Neuron (in vitro differentiated cells): ENCODE measurements around the gene KIR2DL3.
"Not testable (repeated sequence)": the region's sequence is repeated elsewhere in the genome, so short reads cannot be mapped to it uniquely, and the experiment has no call there.

Source experiments
- H2AFZ ChIP-seq: one replicate; pipeline ENCODE4 v1.6.1; 2013; ENCODE audit warnings: low read depth, mild to moderate bottlenecking, inconsistent platforms, low read length, moderate library complexity
- H3K27me3 ChIP-seq: one replicate; pipeline ENCODE4 v1.6.1; 2013; ENCODE audit warnings: low read length; ENCODE audit not compliant: insufficient read depth
- H3K36me3 ChIP-seq: one replicate; pipeline ENCODE4 v1.6.1; 2013; ENCODE audit warnings: low read length; ENCODE audit not compliant: insufficient read depth
- H3K4me1 ChIP-seq: one replicate; pipeline ENCODE4 v1.6.1; 2013; ENCODE audit warnings: low read length; ENCODE audit not compliant: insufficient read depth
- H3K4me3 ChIP-seq: 2 replicates; pipeline ENCODE4 v1.5.1; 2013; ENCODE audit warnings: mild to moderate bottlenecking, low read length, moderate library complexity
- H3K9me3 ChIP-seq: one replicate; pipeline ENCODE4 v1.6.1; 2013; ENCODE audit warnings: low read length

The KIR2DL3 gene

GRCh38 chr19:54738306-54738705 lies at the start of gene KIR2DL3:
Gene KIR2DL3, plus strand, starts transcription at chr19:54738513. Its CDS starts 33 bp downstream, at chr19:54738546.
- not testable (repeated sequence) for H3K4me3 ChIP-seq, H2AFZ ChIP-seq, H3K9me3 ChIP-seq, H3K27me3 ChIP-seq, H3K36me3 ChIP-seq, H3K4me1 ChIP-seq

DNA sequence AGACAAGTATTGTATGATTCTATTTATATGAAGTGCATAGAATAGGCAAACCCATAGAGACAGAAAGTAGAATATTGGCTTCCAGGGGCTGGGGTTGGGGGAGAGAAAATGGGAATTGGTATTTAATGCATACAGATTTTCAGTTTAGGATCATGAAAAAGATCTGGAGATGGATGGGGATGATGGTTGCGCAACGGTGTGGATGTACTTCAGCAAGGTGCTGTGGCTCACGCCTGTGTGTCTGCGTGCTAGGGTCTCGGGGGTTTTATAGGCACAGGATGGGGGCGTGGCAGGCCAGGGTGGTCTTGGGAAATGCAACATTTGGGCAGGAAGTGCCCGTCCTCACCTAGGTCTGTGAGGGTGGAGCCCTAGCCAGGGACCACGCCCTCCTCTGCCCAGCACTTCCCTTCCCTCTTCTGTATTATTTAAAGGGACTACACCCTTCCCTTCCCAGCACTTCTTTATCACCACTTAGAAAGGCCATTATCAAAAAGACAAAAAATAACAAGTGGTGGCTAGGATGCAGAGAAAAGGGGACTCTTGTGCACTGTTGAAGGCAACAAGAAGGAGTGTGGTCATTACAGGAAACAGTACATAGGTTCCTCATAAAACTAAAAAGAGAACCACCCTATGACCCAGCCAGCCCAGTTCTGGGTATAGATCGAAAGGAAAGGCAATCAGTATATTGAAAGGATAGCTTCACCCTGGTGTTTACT lies 46.6 kb upstream of the KIR2DL3 start:
- no peak overlapping the region for H3K4me3 ChIP-seq
- H2AFZ ChIP-seq: no peak overlapping the region
- H3K9me3 ChIP-seq: no peaks in the 10 kb centered on the region
- no peaks in the 10 kb centered on the region for H3K27me3 ChIP-seq
- no peaks in the 10 kb centered on the region for H3K36me3 ChIP-seq
- H3K4me1 ChIP-seq: no peaks in the 10 kb centered on the region

GRCh38 chr19:54692298-54692615 lies 46.1 kb upstream of the KIR2DL3 start:
- no peaks in the 10 kb centered on the region for H3K9me3 ChIP-seq
- H3K4me1 ChIP-seq: no peaks in the 10 kb centered on the region
- H3K27me3 ChIP-seq: no peaks in the 10 kb centered on the region
- H3K36me3 ChIP-seq: no peaks in the 10 kb centered on the region
- no peak overlapping the region for H2AFZ ChIP-seq
- no peak overlapping the region for H3K4me3 ChIP-seq

DNA sequence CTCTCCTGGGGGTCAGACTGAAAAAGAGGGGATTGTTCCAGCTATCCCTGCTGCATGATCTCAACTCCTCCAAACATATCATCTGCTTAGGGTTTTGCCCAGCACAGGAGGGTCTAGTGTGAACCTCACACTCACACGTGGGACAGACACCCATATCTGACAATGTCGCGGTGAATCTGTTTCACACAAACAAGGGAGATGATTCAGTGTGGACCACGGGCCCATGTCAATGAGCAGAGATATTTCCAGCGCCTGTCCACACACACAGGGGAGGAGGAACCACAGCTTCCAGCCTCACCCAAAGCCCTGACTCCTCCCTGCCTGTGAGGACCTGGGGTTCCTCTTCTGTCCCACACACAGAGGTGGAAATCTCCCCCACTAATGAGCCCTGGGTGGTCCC lies 43.7 kb upstream of the KIR2DL3 start:
- H3K36me3 ChIP-seq: no peaks in the 10 kb centered on the region

GRCh38 chr19:54696117-54696548 lies 42.2 kb upstream of the KIR2DL3 start:
- no peak overlapping the region for H2AFZ ChIP-seq
- no peaks in the 10 kb centered on the region for H3K36me3 ChIP-seq
- H3K27me3 ChIP-seq: peaks cover 4% of the 10 kb centered on the region
- H3K4me1 ChIP-seq: no peaks in the 10 kb centered on the region
- no peak overlapping the region for H3K4me3 ChIP-seq
- H3K9me3 ChIP-seq: no peaks in the 10 kb centered on the region

More for the DNA sequence above, 43.7 kb upstream of the KIR2DL3 start:
- no peaks in the 10 kb centered on the region for H3K9me3 ChIP-seq
- peaks cover 4% of the 10 kb centered on the region for H3K27me3 ChIP-seq
- H2AFZ ChIP-seq: no peak overlapping the region
- H3K4me1 ChIP-seq: no peaks in the 10 kb centered on the region
- H3K4me3 ChIP-seq: no peak overlapping the region

- no peaks in the 10 kb centered on the region for H3K9me3 ChIP-seq
Measured at GRCh38 chr19:54696766-54697165, 41.5 kb upstream of the KIR2DL3 start.

DNA sequence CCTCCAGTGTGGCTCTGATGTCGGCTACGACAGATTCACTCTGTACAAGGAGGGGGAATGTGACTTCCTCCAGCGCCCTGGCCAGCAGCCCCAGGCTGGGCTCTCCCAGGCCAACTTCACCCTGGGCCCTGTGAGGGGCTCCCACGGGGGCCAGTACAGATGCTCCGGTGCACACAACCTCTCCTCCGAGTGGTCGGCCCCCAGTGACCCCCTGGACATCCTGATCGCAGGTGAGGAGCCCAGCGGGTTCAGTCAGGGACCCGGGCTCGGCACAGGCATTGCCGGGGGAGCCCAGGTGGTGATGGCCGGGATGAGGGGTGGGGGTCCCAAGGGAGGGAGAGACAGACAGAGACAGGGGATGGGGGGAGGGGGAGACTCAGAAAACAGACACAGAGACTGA lies 40.6 kb upstream of the KIR2DL3 start:
- not testable (repeated sequence) for H3K4me1 ChIP-seq, H2AFZ ChIP-seq, H3K36me3 ChIP-seq, H3K9me3 ChIP-seq, H3K4me3 ChIP-seq, H3K27me3 ChIP-seq

More at GRCh38 chr19:54696766-54697165, 41.5 kb upstream of the KIR2DL3 start:
- no peak overlapping the region for H2AFZ ChIP-seq
- no peaks in the 10 kb centered on the region for H3K4me1 ChIP-seq
- H3K36me3 ChIP-seq: no peaks in the 10 kb centered on the region
- peaks cover 4% of the 10 kb centered on the region for H3K27me3 ChIP-seq
- H3K4me3 ChIP-seq: no peak overlapping the region

DNA sequence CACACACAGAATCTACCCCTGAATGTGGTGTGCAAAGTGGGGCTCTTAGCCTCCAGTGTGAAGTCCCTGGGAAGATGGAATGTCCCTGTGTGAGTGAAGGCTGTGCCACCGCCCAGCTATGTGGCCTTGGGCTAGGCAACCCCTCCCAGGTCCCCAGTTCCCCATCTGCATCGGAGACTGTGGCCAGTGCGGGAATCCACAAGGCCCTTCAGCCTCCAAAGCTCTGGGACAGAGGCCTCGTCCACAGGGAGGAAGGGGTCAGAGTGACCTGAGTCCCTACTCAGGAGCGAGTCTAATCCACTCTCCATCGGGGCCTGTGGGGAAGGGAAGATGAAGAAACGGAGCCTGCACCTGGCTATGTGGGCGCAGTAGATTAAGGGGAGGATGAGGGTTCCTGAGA lies 33.4 kb upstream of the KIR2DL3 start:
- no peaks in the 10 kb centered on the region for H3K27me3 ChIP-seq

DNA sequence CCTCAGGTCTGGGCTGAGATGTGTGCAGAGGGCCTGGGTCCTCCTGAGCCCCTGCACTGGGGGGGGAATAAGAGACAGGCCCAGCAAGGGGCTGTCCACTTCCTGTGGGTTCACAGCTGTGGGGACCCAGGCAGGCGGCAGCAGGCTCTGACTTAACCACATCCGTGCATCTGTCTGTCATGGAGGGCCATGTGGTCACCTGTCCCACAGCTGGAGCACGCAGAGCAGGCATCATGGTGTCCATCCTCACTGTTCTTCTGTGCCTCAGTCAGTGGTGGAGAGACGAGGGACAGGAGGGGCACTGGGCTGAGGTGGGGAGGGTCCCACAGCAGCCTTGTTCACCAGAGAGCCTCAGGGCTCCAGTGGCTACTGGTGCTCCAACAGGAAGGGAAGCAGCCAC lies 30.4 kb upstream of the KIR2DL3 start:
- Histone ChIP-seq H3K9me3 (no peaks in the 10 kb centered on the region), H2AFZ (no peak overlapping the region), H3K4me3 (no peak overlapping the region), H3K4me1 (no peaks in the 10 kb centered on the region), H3K27me3 (no peaks in the 10 kb centered on the region), H3K36me3 (no peaks in the 10 kb centered on the region)

More for the DNA sequence above, 33.4 kb upstream of the KIR2DL3 start:
- H2AFZ ChIP-seq: no peak overlapping the region
- H3K9me3 ChIP-seq: no peaks in the 10 kb centered on the region
- no peaks in the 10 kb centered on the region for H3K36me3 ChIP-seq
- H3K4me3 ChIP-seq: no peak overlapping the region
- H3K4me1 ChIP-seq: no peaks in the 10 kb centered on the region

DNA sequence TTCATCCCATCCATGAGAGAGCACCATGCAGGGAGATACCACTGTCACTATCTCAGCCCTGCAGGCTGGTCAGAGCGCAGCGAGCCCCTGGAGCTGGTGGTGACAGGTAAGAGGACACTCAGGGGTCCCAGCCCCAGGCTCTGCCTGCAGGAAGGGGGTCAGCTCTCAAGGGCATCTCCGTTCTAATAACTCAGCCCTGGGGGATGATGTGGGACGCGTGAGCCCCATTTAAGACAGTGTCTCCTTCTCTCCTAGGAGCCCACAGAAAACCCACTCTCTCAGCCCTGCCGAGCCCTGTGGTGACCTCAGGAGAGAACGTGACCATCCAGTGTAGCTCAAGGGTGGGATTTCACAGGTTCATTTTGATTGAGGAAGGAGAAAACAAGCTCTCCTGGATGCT lies 29.5 kb upstream of the KIR2DL3 start:
- H3K27me3 ChIP-seq: no peaks in the 10 kb centered on the region
- H3K9me3 ChIP-seq: no peaks in the 10 kb centered on the region
- no peak overlapping the region for H3K4me3 ChIP-seq
- no peaks in the 10 kb centered on the region for H3K4me1 ChIP-seq
- H3K36me3 ChIP-seq: no peaks in the 10 kb centered on the region
- no peak overlapping the region for H2AFZ ChIP-seq

DNA sequence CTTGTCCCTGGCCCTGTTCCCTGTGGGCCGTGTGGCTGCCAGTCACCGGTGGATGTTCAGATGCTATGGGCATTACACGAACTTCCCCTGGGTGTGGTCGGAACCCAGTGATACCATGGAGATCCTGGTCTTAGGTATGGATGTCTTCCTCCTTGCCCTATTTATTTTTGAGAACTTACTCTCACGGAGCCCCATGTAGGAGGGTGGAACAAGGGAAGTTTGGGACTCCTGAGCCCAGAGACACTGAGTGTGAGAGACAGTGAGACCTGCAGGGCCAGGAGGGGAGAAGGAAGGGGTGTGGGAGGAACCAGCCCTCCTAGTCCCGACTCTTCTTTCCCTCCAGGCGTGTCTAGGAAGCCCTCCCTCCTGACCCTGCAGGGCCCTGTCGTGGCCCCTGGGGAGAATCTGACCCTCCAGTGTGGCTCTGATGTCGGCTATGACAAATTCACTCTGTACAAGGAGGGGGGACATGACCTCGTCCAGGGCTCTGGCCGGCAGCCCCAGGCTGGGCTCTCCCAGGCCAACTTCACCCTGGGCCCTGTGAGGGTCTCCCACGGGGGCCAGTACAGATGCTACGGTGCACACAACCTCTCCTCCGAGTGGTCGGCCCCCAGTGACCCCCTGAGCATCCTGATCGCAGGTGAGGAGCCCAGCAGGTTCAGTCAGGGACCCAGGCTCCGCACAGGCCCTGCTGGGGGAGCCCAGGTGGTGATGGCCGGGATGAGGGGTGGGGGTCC lies 28.9 kb upstream of the KIR2DL3 start:
- Histone ChIP-seq H3K36me3 (no peaks in the 10 kb centered on the region), H2AFZ (no peak overlapping the region), H3K4me1 (no peaks in the 10 kb centered on the region), H3K4me3 (no peak overlapping the region), H3K27me3 (no peaks in the 10 kb centered on the region), H3K9me3 (no peaks in the 10 kb centered on the region)

DNA sequence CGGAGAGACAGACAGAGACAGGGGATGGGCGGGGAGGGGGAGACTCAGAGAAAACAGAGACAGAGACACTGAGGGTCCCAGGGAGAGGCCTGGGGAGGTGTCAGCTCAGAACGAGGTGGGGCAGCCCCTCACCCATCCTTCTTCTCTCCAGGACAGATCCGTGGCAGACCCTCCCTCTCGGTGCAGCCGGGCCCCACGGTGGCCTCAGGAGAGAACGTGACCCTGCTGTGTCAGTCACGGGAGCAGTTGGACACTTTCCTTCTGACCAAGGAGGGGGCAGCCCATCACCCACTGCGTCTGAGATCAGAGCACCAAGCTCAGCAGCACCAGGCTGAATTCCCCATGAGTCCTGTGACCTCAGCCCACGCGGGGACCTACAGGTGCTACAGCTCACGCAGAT lies 28.4 kb upstream of the KIR2DL3 start:
- not testable (repeated sequence) for H3K4me3 ChIP-seq, H3K27me3 ChIP-seq, H3K4me1 ChIP-seq, H3K36me3 ChIP-seq, H2AFZ ChIP-seq, H3K9me3 ChIP-seq

- Histone ChIP-seq H3K4me1 (no peaks in the 10 kb centered on the region), H3K27me3 (no peaks in the 10 kb centered on the region), H3K4me3 (no peak within 1 kb of the TSS), H3K36me3 (no peaks in the 10 kb centered on the region), H3K9me3 (no peaks in the 10 kb centered on the region), H2AFZ (no peak within 1 kb of the TSS)
Measured at GRCh38 chr19:54724142-54724541, 14.2 kb upstream of the KIR2DL3 start, which contains the start of gene KIR3DL3. Gene KIR3DL3, plus strand, starts transcription at chr19:54724442. Its CDS starts 55 bp downstream, at chr19:54724497.
